HG03520 (cell line): ENCODE results near the gene ATP13A3.
A peak's percentile ranks its signal among the peaks of the same experiment; 100 is the strongest.

Experiments
- ATAC-seq: cut with Tn5 transposase; IDR thresholded peaks from one replicate; pipeline ENCODE4 v1.9.1; 2021; ENCODE audit warnings: mild to moderate bottlenecking, moderate library complexity; ENCODE audit not compliant: unreplicated experiment

The ATP13A3 gene

DNA sequence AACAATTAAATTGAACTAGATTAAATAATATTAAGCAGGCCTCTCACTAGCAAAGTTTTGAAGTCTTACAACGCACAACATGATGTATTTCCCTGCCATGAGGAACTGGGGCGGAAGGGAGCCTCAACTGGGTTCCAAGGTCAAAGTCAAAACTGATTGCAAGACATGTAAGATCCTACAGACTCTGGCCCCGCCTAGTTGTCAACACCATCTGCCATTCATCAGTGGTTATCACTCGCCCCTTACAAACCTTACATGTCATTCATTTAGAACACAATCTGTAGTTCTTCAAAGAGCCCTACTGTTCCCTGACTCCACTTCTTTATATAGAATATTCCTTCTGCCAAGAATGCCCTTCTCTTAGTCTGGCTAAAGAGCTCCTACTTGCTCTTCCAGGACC is 10.0 kb downstream of the ATP13A3 start:
- no peak for ATAC-seq

DNA sequence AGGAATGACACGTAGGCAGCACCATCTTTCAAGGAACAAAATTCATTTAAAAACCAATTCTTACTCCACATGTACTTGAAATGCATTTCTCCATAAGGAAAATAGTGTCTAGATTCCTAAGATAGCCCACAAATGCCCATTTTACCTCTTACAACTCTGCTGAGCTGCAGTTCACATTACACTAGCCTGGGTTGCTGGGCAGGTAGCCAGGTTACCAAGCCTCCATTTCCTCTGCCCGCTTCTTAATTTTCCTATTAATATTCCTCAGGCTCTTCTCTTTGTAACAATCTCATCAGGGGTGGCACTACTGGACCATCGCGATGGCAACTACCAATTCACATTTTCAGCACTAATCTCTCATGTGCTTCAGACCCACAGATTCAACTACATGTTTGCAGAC is 10.8 kb downstream of the ATP13A3 start:
- ATAC-seq, result no peak

DNA sequence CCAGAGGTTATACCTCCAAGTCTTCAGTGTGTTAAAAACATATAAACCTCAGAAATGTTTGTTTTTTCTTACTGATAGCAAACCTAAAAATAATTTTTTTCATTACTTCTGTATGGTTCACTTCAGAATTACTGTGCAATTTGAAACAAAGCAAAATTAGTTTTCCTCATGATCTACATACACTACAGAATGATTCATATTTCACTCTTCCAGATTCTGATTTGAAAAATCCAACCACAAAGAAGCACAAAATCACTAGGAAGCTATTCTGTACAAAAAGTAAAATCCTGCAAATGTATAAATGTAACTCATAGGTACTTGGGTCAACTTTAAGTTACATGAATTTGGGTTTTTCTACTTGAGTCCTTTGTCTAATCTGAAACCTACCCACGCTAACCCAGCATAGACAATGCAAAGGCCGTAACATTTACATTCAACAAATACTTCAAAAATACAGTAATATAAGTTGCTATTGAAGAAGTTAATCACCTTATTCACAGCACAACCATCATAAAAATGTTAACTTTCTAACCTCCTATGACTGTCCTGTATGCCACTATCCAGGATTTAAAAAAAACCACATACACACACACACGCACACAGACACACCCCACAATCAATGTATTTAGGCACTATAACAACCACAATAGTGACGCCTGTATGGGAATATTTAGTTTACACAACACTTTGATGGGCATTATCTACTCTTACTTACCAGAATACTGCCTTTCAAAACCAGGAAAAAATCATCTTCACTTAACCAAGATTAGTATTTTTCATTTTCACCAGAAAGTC is 11.5 kb downstream of the ATP13A3 start:
- ATAC-seq, result no peak

DNA sequence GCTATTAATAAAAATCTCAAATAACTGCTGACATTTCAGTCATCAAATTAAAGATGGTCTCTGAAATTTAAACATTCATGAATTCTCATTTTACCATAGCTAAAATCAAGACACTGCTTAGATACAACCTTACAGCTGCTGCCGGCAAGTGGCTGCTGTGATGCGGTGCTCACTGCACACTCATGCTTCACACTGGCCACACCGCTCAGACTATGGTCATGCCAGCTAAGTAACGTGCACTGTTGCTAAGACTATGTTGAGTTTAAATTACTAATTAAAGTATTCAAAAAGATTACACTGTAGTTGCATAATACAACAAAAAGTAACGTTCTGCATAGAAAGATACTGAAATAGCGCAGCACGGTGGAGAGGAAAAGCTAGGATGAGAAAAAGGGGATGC is 12.1 kb downstream of the ATP13A3 start:
- ATAC-seq, result no peak

DNA sequence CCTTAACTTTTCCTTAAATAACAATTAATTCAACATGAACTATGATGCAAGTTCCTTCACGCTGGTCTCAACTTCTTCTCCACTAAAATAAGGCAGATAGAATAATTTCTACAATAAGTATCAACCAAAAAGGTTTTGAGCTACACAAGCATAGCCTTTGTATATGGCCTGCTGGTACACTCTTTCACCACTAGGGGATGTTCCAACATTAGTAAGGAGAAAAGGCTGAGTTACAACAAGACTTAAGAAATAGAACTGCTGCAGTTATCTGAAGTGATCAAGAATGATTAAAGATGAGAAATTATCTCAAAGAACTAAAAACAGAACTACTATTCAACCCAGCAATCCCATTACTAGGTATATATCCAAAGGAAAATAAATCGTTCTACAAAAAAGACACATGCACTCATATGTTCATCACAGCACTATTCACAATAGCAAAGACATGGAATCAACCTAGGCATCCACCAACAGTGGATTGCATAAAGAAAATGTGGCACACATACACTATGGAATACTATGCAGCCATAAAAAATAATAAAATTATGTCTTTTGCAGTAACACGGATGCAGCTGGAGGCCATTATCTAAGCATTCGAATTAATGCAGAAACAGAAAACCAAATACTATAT is 14.4 kb downstream of the ATP13A3 start:
- ATAC-seq, result peak; percentile 81

DNA sequence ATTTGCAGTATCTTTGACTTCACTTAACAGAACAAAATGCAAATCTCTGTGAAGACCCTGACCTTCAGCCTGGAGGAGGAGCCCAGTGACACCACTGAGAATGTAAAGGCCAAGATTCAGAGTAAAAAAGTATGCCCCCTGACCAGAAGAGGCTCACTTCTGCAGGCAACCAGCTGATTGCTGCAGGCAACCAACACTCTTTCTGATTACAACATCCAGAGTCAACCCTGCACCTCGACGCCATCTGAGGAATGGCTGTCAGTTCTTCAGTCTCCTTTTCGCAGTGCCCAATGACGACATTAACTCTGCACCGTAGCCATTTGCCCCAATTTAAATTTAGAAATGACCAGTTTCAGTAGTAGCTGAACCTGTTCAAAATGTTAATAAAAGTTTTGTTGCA is 14.9 kb downstream of the ATP13A3 start:
- no peak for ATAC-seq

DNA sequence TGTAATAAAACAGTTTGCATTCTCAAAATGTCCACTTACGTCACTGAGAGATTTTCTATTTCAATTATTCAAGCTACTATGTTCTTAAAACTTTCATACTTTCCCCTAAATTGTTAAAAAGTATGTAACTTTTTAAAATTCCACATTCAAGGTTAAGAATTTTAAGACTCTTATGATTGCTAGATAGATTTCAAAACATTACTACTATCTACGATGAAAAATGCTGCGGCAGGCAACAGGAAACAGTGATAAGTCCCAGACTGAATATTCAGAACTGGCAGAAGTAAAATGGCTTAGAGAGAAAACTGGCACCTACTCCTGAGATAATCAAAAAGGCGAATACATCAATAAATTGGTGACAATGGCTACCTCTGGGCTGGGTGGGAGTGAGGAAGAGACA is 16.2 kb downstream of the ATP13A3 start:
- no peak for ATAC-seq

DNA sequence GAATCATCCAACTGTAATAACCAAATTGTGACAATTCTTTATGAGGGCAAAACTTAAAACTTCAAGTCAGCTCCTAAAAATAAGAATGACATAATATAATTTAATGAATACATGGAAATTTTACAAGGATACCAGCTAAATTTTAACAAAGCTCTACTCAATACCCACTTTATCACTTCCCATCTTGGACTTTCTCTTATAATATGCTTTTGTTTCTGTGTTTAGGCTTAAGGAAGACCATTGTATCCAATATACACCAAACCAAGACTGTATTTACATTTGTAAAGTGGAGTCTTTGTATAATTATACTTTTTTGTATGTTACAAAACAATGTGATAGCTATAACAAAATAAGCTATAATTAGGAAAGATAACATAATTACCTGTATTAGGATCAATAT is 16.8 kb downstream of the ATP13A3 start:
- ATAC-seq, result no peak

DNA sequence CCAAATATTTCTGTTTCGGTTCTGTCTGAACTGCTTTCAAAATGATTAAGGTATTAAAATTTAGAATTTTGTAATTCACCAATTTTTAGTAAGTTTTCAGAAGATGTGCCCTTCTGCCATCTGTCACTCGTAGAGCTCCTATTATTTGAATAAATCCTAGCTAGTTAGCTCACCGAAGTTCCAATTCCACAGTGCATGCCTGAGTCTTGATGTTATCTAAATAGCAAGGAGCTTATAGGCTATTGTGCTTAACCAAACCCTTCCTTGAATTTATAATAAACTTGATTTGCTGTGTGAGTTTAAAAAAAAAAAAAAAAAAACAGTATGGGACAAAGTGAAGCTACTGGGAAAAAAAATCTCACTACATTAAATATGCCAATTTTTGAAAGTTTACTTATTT is 18.7 kb downstream of the ATP13A3 start:
- ATAC-seq, result no peak

DNA sequence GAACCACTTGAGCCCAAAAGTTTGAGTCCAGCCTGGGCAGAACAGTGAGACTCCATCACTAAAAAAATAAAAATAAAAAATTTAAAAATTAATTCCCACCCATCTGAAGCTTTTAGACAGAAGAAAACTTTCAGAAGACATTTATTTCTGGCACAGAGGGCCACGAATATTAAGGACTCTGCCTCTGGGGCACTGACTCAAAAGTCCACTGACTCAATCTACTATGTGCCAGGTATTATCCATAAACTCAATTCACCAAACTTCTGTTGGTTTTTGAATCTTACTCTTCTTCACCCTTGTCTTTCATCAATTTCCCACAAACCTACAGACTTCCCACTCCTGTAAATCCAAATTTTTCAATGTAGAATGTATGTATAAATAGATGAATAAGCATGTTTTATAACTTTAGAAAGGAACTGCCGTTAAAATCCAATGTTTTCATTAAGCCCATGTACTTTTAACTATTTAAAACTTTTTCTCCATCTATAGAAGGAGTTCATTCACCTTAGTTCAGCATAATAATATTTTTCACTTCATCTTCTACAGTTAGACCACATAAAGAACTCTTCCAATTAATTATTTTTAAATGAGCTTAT is 19.9 kb downstream of the ATP13A3 start:
- no peak for ATAC-seq

DNA sequence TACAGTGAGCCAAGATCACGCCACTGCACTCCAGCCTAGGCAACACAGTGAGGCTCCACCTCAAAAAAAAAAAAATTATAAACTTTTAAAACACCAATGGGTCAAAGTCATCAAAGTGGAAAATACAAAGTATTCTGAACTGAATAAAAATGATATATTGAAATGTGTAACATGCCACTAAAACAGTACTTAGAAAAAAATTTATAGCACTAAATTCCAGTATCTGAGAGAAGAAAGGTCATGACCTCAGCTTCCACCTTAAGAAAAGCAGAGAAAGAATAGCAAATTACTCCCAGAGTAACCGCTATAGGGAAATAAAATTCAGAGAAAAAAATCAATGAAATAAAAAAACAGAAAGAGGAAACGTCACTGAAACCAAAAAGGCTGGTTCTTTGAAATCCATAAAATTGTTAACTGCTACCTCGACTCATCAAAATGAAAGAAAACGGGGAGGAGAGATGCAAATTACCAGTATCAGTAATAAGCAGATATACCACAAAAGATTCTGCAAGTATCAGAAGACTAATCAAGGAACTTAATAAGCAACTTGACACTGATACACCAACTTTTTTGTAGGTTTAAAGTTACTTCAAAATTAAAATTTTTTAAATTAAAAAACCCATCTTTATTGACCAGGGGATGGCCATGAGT is 20.8 kb downstream of the ATP13A3 start:
- ATAC-seq, result no peak

DNA sequence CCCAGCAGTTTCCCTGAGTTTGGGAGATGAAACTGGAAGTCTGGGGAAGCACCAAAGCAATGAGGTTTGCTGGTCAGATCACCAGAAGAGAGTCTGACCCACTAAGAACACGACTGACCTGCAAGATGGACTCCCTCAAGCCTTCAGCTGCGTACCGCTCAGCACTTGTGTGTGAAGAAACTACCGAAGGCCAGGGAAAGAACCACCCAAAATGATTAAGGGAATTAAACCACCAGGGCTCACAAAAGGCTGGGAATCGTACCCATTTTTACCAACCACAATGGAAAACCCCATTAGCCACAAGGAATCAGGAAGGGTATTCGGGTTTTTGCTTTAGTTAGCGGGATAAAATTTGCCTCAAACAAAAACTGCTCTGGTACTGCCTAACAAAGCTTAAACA is 21.6 kb downstream of the ATP13A3 start:
- ATAC-seq, result no peak

DNA sequence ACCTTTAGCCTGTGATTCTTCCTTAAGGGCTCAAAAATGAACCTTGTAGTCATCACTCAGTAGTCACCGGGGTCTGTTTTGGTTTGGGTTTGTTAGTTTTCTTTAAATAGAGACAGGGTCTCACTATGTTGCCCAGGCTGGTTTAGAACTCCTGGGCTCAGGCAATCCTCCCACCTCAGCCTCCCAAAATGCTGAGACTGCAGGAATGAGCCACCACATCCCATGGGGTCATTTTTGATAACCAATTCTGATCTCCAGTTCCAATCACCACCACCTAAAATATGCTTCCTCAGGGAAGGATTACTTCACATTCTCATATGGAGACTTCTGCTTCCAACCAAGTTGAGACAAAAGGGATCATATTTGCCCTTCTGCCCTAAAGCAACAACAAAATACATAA is 22.1 kb downstream of the ATP13A3 start:
- no peak for ATAC-seq

DNA sequence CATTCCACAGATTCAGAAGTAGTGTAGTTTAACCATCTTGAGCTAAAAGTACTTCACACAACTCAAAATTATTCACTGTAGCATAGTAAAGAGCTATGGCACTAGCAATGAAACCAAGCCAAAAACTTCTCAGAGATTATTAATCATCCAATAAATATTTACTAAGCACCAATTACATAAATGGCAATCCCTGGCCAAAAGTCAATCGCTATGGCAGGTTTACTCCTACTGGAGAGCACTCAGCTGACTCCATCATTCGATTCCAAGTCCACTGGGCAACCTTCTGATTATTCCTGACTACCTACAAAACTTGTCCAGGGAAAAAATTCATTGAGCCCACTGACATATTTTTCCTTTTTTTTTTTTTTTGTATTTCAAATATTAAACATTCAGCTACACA is 23.9 kb downstream of the ATP13A3 start:
- ATAC-seq, result no peak

DNA sequence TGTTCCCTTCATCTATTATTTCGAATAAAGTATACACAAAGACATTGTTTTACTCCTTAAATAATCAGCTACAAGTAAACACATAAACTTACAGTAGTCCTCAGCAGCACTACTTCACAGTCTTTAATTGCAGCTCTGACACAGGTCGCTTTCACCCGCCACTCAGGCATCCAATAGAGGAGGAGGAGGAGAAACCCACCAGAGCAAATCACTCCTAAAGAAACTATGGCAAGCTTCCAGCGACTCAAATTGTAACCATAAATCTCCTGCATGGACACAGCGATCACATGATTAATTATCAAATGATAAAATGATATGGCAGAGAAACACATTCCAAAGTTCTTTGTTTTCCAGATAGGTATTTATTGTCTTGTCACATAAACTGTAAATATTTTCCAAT is 26.2 kb downstream of the ATP13A3 start:
- ATAC-seq, result no peak

DNA sequence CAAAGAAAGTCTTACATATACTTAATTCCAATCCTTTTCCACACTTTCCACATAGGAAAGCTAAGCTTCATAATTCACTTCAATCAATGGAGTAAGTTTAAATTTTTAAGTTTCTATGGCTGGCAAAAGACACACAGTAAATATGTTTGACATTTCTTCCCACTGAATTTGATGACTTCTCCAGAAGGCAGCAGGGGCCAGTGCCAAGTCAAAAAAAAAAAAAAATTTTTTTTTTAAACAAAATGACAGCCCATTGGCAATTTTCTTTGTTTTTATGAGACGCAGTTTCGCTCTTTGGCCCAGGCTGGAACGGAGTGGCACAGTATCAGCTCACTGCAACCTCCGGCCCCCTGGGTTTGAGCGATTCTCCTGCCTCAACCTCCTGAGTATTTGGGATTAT is 28.7 kb downstream of the ATP13A3 start:
- no peak for ATAC-seq

DNA sequence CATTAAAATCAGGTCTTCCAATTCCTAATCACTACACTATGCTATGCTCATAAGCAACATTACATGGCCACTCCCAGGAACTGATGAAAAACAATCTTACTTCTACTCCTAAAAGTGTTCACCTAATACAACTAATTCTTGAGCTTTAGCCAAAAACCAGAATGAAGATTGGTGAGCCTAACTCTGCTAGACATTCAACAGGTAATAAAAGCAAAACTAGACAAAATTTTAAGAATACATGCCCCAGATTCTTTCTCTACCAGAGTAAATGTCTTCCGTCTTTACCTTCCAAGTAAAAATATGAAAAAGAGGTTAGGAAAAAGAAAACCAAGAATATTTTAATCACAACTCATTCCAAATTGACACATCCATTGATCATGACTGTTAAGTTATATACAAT is 31.3 kb downstream of the ATP13A3 start:
- no peak for ATAC-seq

DNA sequence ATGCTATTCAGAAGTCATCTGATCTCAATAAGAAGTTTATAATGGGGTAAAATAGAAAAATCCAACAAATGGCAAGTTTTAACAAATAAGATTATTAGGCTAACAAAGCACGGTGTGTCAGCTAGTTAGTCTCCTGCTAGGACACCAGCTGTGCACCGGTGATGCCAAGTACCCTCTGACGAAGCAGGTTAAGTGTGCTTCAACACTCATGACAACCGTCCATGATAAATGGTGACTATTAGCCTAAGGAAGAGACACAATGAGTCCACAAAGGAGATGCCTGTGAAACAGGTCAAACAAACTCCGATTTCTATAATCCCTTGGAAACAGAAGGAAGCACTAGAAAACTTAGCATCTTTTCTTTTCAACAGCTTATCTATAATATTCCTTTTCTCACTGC is 36.5 kb downstream of the ATP13A3 start:
- no peak for ATAC-seq

DNA sequence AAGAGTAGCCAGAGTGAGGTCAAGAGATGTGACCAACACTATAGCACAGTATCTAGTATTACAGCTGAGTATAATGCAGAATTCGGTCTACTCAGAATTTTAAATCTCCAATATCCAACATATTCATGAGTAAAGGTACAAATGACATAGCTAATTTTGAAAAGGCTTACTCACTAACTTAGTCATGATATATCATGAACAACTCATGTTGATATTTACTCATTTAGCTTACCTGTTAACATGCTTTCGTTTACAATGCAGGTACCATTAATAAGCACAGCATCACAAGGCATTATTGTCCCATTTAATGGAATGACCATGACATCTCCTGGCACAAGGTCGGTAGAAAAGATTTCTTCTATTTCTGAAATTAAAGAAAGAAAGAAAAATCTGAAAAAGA is 36.9 kb downstream of the ATP13A3 start:
- ATAC-seq, result no peak

DNA sequence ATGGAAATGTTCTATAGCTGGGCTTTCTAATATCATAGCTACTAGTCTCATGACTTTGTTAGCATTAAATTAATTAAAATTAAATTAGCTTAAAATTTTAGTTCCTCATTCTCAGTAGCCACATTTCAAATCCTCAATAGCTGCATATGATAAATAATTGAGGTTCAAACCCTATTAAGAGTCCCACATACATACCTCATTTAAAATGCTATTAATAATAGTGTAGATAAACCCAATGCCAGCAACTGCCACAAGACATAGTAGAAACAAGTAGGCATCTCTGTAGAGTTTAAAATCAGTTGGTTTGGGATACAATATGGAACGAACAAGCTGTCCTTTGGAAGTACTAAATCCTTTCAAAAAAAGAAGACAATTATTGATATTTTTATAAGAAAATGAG is 39.1 kb downstream of the ATP13A3 start:
- no peak for ATAC-seq

DNA sequence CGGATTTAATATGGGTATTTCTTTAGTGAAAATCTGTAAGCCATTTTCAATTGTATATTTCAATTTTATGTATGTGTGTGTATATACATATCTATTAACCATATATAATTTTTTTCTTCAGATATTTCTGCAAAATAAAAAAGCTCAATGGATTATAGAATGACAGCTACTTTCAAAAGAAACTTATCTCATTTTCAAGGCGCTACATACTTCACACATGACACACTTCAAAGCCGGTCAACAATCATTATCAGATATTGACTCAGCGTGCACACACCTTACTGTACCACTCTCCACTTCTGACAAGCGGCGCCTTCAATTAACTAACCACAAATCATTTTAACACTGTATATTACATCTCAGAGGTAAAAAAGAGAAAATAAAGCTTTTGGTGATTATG is 39.6 kb downstream of the ATP13A3 start:
- no peak for ATAC-seq

DNA sequence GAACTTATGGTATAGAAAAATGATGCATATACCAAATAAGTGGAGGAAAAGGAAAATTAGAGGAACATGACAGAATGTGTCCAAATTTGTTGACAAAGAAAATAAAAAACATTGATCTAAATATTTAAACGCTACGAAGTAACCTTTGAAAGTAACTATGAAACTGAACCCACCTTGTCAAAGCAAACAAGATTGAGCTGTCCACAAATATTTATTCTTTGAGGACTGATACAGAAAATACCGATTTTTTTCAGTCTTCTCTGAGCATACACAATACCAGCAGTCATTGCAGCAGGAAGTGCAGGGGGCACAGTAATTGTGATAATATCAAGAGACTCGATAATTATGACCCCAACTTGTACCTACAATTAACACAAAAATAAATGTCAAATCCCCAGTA is 40.0 kb downstream of the ATP13A3 start:
- ATAC-seq, result no peak
